ENCODE measurements around the gene LSM10.

The LSM10 gene

GRCh38 chr1:36355811-36356210 lies 41.9 kb downstream of the LSM10 start:
- FAIRE-seq (no peak), DNase-seq (ENCODE audit: extremely low spot score, insufficient read length, low read depth) (no peak)

GRCh38 chr1:36354486-36354885 lies 43.2 kb downstream of the LSM10 start:
- no peak for FAIRE-seq
- DNase-seq (ENCODE audit: extremely low spot score, insufficient read length, low read depth), result no peak

- FAIRE-seq, result no peak
These were observed 44.5 kb downstream of the LSM10 start for GRCh38 chr1:36352910-36353878.

GRCh38 chr1:36352125-36352909 lies 45.4 kb downstream of the LSM10 start:
- FAIRE-seq, result no peak
- DNase-seq (ENCODE audit: extremely low spot score, insufficient read length, low read depth), result no peak

More at GRCh38 chr1:36352910-36353878, 44.5 kb downstream of the LSM10 start:
- no peak for DNase-seq (ENCODE audit: extremely low spot score, insufficient read length, low read depth)

- no peak for DNase-seq (ENCODE audit: extremely low spot score, insufficient read length, low read depth)
- no peak for FAIRE-seq
These were observed 46.3 kb downstream of the LSM10 start for GRCh38 chr1:36351227-36351977.

- FAIRE-seq, result no peak
- DNase-seq (ENCODE audit: extremely low spot score, insufficient read length, low read depth), result no peak
These were observed 47.0 kb downstream of the LSM10 start for GRCh38 chr1:36350659-36351226.

- no peak for FAIRE-seq
- DNase-seq (ENCODE audit: extremely low spot score, insufficient read length, low read depth), result no peak
These were observed 47.9 kb downstream of the LSM10 start for GRCh38 chr1:36349839-36350238.

- FAIRE-seq (peak; percentile 92), DNase-seq (ENCODE audit: extremely low spot score, insufficient read length, low read depth) (peak; percentile 25)
These were observed 48.5 kb downstream of the LSM10 start for GRCh38 chr1:36349241-36349671.

GRCh38 chr1:36346741-36347370 lies 50.9 kb downstream of the LSM10 start:
- FAIRE-seq, result no peak
- DNase-seq (ENCODE audit: extremely low spot score, insufficient read length, low read depth), result no peak

- FAIRE-seq, result no peak
These were observed 52.4 kb downstream of the LSM10 start for GRCh38 chr1:36345353-36345752.

GRCh38 chr1:36344395-36344680 lies 53.4 kb downstream of the LSM10 start:
- DNase-seq (ENCODE audit: extremely low spot score, insufficient read length, low read depth) (no peak), FAIRE-seq (no peak)

More at GRCh38 chr1:36345353-36345752, 52.4 kb downstream of the LSM10 start:
- no peak for DNase-seq (ENCODE audit: extremely low spot score, insufficient read length, low read depth)

- FAIRE-seq, result no peak
These were observed 53.9 kb downstream of the LSM10 start for GRCh38 chr1:36343651-36344394.

More at GRCh38 chr1:36343651-36344394, 53.9 kb downstream of the LSM10 start:
- no peak for DNase-seq (ENCODE audit: extremely low spot score, insufficient read length, low read depth)
